GM23338 (cell line): ENCODE measurements around the gene ING4. TPM values are rescaled to one million over a fixed set of nuclear protein-coding genes. Genes with fewer than 3 reads are reported as not detected.

ENCODE experiments used
- ATAC-seq: fragments of 200-7000 bp; cut with Tn5 transposase; 3 replicates; pipeline ENCODE4 v1.9.1; 2020
- DNase-seq: peaks from one replicate; pipeline ENCODE4 v3.0.0-alpha.2; 2015; ENCODE audit warnings: low spot score
- H2AFZ ChIP-seq: fragments of 200-600 bp; sonication (generic); 2 replicates; pipeline ENCODE4 v1.8.0; 2016; ENCODE audit warnings: antibody characterized with exemption, mild to moderate bottlenecking, moderate library complexity
- H3F3A ChIP-seq: fragments of 200-600 bp; sonication (generic); replicated peaks from 2 replicates; pipeline ENCODE4 v1.8.0; 2017; ENCODE audit warnings: antibody characterized with exemption, mixed run types, low read depth
- H3K27ac ChIP-seq: fragments of 200-600 bp; sonication (generic); 2 replicates; pipeline ENCODE4 v1.6.1; 2016; ENCODE audit warnings: low read depth
- H3K27me3 ChIP-seq: fragments of 200-600 bp; sonication (generic); 2 replicates; pipeline ENCODE4 v1.8.0; 2016; ENCODE audit warnings: mild to moderate bottlenecking, mixed run types, moderate library complexity; ENCODE audit not compliant: insufficient read depth
- H3K36me3 ChIP-seq: fragments of 200-600 bp; sonication (generic); 2 replicates; pipeline ENCODE4 v1.8.0; 2016; ENCODE audit warnings: mild to moderate bottlenecking; ENCODE audit not compliant: insufficient read depth
- H3K4me1 ChIP-seq: fragments of 200-600 bp; sonication (generic); 2 replicates; pipeline ENCODE4 v1.8.0; 2016; ENCODE audit warnings: mild to moderate bottlenecking, moderate library complexity; ENCODE audit not compliant: insufficient read depth
- H3K4me2 ChIP-seq: fragments of 200-600 bp; sonication (generic); 2 replicates; pipeline ENCODE4 v1.7.1; 2017; ENCODE audit warnings: mixed run types
- H3K4me3 ChIP-seq: fragments of 200-600 bp; sonication (generic); 2 replicates; pipeline ENCODE4 v1.6.1; 2016; ENCODE audit warnings: mixed run types
- H3K79me2 ChIP-seq: fragments of 200-600 bp; sonication (generic); replicated peaks from 2 replicates; pipeline ENCODE4 v1.8.0; 2017; ENCODE audit warnings: mild to moderate bottlenecking; ENCODE audit not compliant: insufficient read depth
- H3K9me2 ChIP-seq: fragments of 200-600 bp; sonication (generic); 2 replicates; pipeline ENCODE4 v1.8.0; 2017; ENCODE audit not compliant: insufficient read depth
- H4K20me1 ChIP-seq: fragments of 200-600 bp; sonication (generic); replicated peaks from 2 replicates; pipeline ENCODE4 v1.8.0; 2017; ENCODE audit warnings: mild to moderate bottlenecking; ENCODE audit not compliant: insufficient read depth
- H3K27ac Mint-ChIP-seq: 2 replicates; pipeline ENCODE4 v1.8.0; 2020; ENCODE audit warnings: inconsistent platforms, mild to moderate bottlenecking, moderate library complexity, mixed read lengths
- H3K27me3 Mint-ChIP-seq: 3 replicates; pipeline ENCODE4 v1.8.0; 2022; ENCODE audit warnings: low read depth, mild to moderate bottlenecking, moderate library complexity, mixed read lengths, inconsistent platforms; ENCODE audit not compliant: insufficient read depth, poor library complexity
- H3K36me3 Mint-ChIP-seq: 3 replicates; pipeline ENCODE4 v1.8.0; 2021; ENCODE audit warnings: low read depth, mild to moderate bottlenecking, inconsistent platforms, moderate library complexity, mixed read lengths
- H3K4me1 Mint-ChIP-seq: 3 replicates; pipeline ENCODE4 v1.8.0; 2020; ENCODE audit warnings: mild to moderate bottlenecking, inconsistent platforms, mixed read lengths
- H3K4me3 Mint-ChIP-seq: 3 replicates; pipeline ENCODE4 v1.8.0; 2021; ENCODE audit warnings: moderate library complexity, mild to moderate bottlenecking, inconsistent platforms, mixed read lengths
- H3K9me3 Mint-ChIP-seq: 3 replicates; pipeline ENCODE4 v1.8.0; 2020; ENCODE audit warnings: moderate library complexity, mild to moderate bottlenecking, inconsistent platforms, mixed read lengths
- CREB1 ChIP-seq: fragments of 250-450 bp; sonication (Bioruptor Pico); IDR thresholded peaks from 2 replicates; pipeline ENCODE4 v1.5.0; 2020; ENCODE audit warnings: low read depth, mild to moderate bottlenecking, moderate library complexity
- EZH2phosphoT487 ChIP-seq: fragments of 200-600 bp; sonication (generic); IDR thresholded peaks from one replicate; pipeline ENCODE4 v1.8.1; 2018; ENCODE audit warnings: antibody characterized with exemption; ENCODE audit not compliant: unreplicated experiment
- NANOG ChIP-seq: IDR thresholded peaks from 2 replicates; pipeline ENCODE4 v1.6.1; 2016; ENCODE audit warnings: antibody characterized with exemption, borderline replicate concordance
- POLR2AphosphoS5 ChIP-seq: IDR thresholded peaks from 2 replicates; pipeline ENCODE4 v1.6.1; 2016; ENCODE audit warnings: antibody characterized with exemption, low read depth
- ZNF114 ChIP-seq: fragments of 250-450 bp; sonication (Bioruptor Pico); IDR thresholded peaks from 2 replicates; pipeline ENCODE4 v1.5.0; 2020; ENCODE audit warnings: mild to moderate bottlenecking, moderate library complexity
- ZNF331 ChIP-seq: fragments of 250-450 bp; sonication (Bioruptor Pico); IDR thresholded peaks from 2 replicates; pipeline ENCODE4 v1.5.0; 2020; ENCODE audit warnings: low read depth, mild to moderate bottlenecking, moderate library complexity
- polyA plus RNA-seq: library from polyadenylated mRNA; unstranded; fragments of >200 nt; fragmentation: Nextera tagmentation; extraction: Ambion mirVana; gene quantifications from 2 replicates; pipeline ENCODE4 v1.2.1, GENCODE V29; 2016
- total RNA-seq: library from RNA; depleted of rRNA; stranded (reverse); fragments of >200 nt; shearing (Covaris generic); gene quantifications from 2 replicates; pipeline ENCODE4 v1.2.3, GENCODE V29; 2014
- TF ChIP-seq, protein P1 (sequence below): IDR thresholded peaks from one replicate; pipeline ENCODE4 v1.6.1; 2018; ENCODE audit warnings: antibody characterized with exemption; ENCODE audit not compliant: unreplicated experiment
- TF ChIP-seq, protein P2 (sequence below): IDR thresholded peaks from 2 replicates; pipeline ENCODE4 v1.6.1; 2016; ENCODE audit warnings: antibody characterized with exemption
- TF ChIP-seq, protein P3 (sequence below): fragments of 250-450 bp; sonication (Bioruptor Pico); IDR thresholded peaks from 2 replicates; pipeline ENCODE4 v1.5.0; 2020; ENCODE audit warnings: mild to moderate bottlenecking, moderate library complexity

The ING4 gene
- total and polyA plus RNA-seq, 2 experiments from 2014 or later, result 22.0 to 29.6 TPM

DNA sequence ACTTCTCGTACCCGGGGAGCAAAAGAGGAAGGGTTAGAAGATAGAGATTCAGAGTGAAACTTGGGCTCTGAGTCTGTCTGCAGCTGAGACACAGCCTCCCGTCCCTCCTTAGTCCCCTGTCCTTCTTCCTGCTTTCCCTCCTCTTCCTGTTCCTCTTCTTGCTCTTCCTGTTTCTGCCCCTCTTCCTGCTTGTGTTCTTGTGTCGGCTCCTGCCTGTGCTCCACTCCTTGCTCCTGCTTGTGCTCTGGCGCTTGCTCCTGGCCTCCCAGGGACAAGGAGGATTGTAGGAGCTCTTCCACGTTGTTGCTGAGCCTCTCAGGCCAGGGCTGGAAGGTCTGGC is 18.7 kb downstream of the ING4 start (continued):
- TF ChIP-seq NANOG, result no peak
- TF ChIP-seq, protein P1, sequence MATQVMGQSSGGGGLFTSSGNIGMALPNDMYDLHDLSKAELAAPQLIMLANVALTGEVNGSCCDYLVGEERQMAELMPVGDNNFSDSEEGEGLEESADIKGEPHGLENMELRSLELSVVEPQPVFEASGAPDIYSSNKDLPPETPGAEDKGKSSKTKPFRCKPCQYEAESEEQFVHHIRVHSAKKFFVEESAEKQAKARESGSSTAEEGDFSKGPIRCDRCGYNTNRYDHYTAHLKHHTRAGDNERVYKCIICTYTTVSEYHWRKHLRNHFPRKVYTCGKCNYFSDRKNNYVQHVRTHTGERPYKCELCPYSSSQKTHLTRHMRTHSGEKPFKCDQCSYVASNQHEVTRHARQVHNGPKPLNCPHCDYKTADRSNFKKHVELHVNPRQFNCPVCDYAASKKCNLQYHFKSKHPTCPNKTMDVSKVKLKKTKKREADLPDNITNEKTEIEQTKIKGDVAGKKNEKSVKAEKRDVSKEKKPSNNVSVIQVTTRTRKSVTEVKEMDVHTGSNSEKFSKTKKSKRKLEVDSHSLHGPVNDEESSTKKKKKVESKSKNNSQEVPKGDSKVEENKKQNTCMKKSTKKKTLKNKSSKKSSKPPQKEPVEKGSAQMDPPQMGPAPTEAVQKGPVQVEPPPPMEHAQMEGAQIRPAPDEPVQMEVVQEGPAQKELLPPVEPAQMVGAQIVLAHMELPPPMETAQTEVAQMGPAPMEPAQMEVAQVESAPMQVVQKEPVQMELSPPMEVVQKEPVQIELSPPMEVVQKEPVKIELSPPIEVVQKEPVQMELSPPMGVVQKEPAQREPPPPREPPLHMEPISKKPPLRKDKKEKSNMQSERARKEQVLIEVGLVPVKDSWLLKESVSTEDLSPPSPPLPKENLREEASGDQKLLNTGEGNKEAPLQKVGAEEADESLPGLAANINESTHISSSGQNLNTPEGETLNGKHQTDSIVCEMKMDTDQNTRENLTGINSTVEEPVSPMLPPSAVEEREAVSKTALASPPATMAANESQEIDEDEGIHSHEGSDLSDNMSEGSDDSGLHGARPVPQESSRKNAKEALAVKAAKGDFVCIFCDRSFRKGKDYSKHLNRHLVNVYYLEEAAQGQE, result no peak

DNA sequence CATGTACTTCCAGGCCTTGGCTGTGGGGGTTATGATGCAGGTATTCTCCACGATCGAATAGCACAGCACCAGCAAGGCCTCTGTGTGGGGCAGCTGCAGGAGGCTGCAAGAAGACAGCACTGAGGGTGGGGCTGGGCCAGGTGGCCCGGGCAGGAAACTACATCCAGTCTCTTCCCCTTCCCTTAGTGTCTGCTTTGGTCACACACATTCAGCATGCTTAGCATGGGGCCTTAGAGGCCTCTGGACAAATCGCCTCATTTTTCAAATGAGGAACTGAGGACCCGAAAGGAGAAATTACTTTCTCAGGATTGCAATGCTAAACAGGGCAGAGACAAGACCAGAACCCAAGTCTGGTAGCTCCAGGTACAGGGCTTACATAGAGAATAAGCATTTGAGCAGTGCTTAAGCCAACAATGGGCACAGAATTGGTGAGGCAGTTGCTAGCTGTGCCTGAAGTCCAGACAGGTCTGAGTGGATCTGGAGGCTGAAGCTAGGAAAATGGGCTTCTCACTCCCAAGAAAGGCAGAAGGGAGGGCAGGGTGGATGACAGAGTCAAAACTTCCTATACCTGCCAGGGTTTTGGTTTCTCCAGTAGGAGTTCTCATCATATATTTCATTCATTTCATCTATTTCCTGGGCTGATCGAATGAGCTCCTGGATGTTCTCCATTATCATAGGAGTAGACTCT is 19.2 kb downstream of the ING4 start:
- Mint-ChIP-seq H3K36me3 (peaks cover 5% of the 10 kb centered on the region; the same call in 1 of the 3 replicates), H3K4me3 (no peak overlapping the region), H3K27me3 (peaks cover 11% of the 10 kb centered on the region), H3K4me1 (peaks cover 9% of the 10 kb centered on the region), H3K9me3 (no peaks in the 10 kb centered on the region), H3K27ac (no peak overlapping the region)
- H3K79me2 ChIP-seq, result no peaks in the 10 kb centered on the region
- no peak for ATAC-seq
- H4K20me1 ChIP-seq, result no peaks in the 10 kb centered on the region
- no peak overlapping the region for H3K4me2 ChIP-seq
- peaks cover 9% of the 10 kb centered on the region; the same call in 1 of the 2 replicates for H3F3A ChIP-seq
- H3K9me2 ChIP-seq, result no peaks in the 10 kb centered on the region
- H3K36me3 ChIP-seq, result no peaks in the 10 kb centered on the region
- H3K27me3 ChIP-seq, result peaks cover 27% of the 10 kb centered on the region
- H2AFZ ChIP-seq, result 0 out of 2 replicates have a peak overlapping the region, but pooled peaks have one; percentile 38
- DNase-seq, result no peak
- H3K4me1 ChIP-seq, result peaks cover 10% of the 10 kb centered on the region; the same call in 1 of the 2 replicates
- H3K4me3 ChIP-seq, result no peak overlapping the region
- no peak overlapping the region for H3K27ac ChIP-seq
- TF ChIP-seq EZH2phosphoT487 (no peak), POLR2AphosphoS5 (no peak), CREB1 (CRISPR knock-in tag) (no peak), ZNF114 (CRISPR knock-in tag) (no peak), ZNF331 (CRISPR knock-in tag) (no peak)
- TF ChIP-seq, protein P2, sequence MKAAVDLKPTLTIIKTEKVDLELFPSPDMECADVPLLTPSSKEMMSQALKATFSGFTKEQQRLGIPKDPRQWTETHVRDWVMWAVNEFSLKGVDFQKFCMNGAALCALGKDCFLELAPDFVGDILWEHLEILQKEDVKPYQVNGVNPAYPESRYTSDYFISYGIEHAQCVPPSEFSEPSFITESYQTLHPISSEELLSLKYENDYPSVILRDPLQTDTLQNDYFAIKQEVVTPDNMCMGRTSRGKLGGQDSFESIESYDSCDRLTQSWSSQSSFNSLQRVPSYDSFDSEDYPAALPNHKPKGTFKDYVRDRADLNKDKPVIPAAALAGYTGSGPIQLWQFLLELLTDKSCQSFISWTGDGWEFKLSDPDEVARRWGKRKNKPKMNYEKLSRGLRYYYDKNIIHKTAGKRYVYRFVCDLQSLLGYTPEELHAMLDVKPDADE, result no peak
- TF ChIP-seq, protein P1, result no peak
- TF ChIP-seq, protein P3, sequence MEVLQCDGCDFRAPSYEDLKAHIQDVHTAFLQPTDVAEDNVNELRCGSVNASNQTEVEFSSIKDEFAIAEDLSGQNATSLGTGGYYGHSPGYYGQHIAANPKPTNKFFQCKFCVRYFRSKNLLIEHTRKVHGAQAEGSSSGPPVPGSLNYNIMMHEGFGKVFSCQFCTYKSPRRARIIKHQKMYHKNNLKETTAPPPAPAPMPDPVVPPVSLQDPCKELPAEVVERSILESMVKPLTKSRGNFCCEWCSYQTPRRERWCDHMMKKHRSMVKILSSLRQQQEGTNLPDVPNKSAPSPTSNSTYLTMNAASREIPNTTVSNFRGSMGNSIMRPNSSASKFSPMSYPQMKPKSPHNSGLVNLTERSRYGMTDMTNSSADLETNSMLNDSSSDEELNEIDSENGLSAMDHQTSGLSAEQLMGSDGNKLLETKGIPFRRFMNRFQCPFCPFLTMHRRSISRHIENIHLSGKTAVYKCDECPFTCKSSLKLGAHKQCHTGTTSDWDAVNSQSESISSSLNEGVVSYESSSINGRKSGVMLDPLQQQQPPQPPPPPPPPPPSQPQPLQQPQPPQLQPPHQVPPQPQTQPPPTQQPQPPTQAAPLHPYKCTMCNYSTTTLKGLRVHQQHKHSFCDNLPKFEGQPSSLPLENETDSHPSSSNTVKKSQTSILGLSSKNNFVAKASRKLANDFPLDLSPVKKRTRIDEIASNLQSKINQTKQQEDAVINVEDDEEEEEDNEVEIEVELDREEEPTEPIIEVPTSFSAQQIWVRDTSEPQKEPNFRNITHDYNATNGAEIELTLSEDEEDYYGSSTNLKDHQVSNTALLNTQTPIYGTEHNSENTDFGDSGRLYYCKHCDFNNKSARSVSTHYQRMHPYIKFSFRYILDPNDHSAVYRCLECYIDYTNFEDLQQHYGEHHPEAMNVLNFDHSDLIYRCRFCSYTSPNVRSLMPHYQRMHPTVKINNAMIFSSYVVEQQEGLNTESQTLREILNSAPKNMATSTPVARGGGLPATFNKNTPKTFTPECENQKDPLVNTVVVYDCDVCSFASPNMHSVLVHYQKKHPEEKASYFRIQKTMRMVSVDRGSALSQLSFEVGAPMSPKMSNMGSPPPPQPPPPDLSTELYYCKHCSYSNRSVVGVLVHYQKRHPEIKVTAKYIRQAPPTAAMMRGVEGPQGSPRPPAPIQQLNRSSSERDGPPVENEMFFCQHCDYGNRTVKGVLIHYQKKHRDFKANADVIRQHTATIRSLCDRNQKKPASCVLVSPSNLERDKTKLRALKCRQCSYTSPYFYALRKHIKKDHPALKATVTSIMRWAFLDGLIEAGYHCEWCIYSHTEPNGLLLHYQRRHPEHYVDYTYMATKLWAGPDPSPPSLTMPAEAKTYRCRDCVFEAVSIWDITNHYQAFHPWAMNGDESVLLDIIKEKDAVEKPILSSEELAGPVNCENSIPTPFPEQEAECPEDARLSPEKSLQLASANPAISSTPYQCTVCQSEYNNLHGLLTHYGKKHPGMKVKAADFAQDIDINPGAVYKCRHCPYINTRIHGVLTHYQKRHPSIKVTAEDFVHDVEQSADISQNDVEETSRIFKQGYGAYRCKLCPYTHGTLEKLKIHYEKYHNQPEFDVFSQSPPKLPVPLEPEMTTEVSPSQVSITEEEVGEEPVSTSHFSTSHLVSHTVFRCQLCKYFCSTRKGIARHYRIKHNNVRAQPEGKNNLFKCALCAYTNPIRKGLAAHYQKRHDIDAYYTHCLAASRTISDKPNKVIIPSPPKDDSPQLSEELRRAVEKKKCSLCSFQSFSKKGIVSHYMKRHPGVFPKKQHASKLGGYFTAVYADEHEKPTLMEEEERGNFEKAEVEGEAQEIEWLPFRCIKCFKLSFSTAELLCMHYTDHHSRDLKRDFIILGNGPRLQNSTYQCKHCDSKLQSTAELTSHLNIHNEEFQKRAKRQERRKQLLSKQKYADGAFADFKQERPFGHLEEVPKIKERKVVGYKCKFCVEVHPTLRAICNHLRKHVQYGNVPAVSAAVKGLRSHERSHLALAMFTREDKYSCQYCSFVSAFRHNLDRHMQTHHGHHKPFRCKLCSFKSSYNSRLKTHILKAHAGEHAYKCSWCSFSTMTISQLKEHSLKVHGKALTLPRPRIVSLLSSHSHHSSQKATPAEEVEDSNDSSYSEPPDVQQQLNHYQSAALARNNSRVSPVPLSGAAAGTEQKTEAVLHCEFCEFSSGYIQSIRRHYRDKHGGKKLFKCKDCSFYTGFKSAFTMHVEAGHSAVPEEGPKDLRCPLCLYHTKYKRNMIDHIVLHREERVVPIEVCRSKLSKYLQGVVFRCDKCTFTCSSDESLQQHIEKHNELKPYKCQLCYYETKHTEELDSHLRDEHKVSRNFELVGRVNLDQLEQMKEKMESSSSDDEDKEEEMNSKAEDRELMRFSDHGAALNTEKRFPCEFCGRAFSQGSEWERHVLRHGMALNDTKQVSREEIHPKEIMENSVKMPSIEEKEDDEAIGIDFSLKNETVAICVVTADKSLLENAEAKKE, result no peak
